CD8-positive, alpha-beta memory T cell (primary cell): ENCODE measurements around the gene CXorf58. TPM values are rescaled to one million over a fixed set of nuclear protein-coding genes. Genes with fewer than 3 reads are reported as not detected.

Experiments
- CTCF ChIA-PET: fragments of 350-600 bp; sonication (Branson Sonifier 250); formaldehyde crosslinking; loops from one replicate; lab custom pipeline; 2021; ENCODE audit warnings: antibody characterized with exemption; lab: Charles Lee
- POLR2A ChIA-PET: fragments of 350-600 bp; sonication (Branson Sonifier 250); formaldehyde crosslinking; loops from one replicate; lab custom pipeline; 2021; ENCODE audit warnings: antibody characterized with exemption; lab: Charles Lee
- DNase-seq, 5 donors: peaks; one replicate each; pipeline versions ENCODE4 v3.0.0 to v3.0.0-alpha.2; 2020 to 2022; ENCODE audit warnings: mixed read lengths in 1 of 5
- H3K27ac ChIP-seq: one replicate; pipeline ENCODE4 v1.7.0; 2013; ENCODE audit warnings: low read depth, mild to moderate bottlenecking, low read length, moderate library complexity
- H3K27me3 ChIP-seq: 2 replicates; pipeline ENCODE4 v1.7.0; 2013; ENCODE audit warnings: low read length, mild to moderate bottlenecking; ENCODE audit not compliant: insufficient read depth, poor library complexity, severe bottlenecking
- H3K36me3 ChIP-seq: 2 replicates; pipeline ENCODE4 v1.7.0; 2013; ENCODE audit warnings: mild to moderate bottlenecking, low read length, moderate library complexity; ENCODE audit not compliant: insufficient read depth
- H3K4me1 ChIP-seq: 2 replicates; pipeline ENCODE4 v1.7.0; 2013; ENCODE audit warnings: mild to moderate bottlenecking, low read length, moderate library complexity; ENCODE audit not compliant: insufficient read depth
- H3K4me3 ChIP-seq: 2 replicates; pipeline ENCODE4 v1.7.0; 2013; ENCODE audit warnings: mild to moderate bottlenecking, low read length
- H3K9me3 ChIP-seq: 2 replicates; pipeline ENCODE4 v1.7.0; 2013; ENCODE audit warnings: mild to moderate bottlenecking, low read length
- H3K27ac Mint-ChIP-seq, 8 donors: one replicate each; pipeline ENCODE4 v1.8.0; 2020 to 2021; ENCODE audit warnings: mixed read lengths in 8 of 8, mild to moderate bottlenecking in 6 of 8, inconsistent platforms in 3 of 8, moderate library complexity in 3 of 8
- H3K27me3 Mint-ChIP-seq, 2 donors: one replicate each; pipeline ENCODE4 v1.8.0; 2020 to 2021; ENCODE audit warnings: mixed read lengths in 2 of 2, mild to moderate bottlenecking in 1 of 2, moderate library complexity in 1 of 2
- H3K36me3 Mint-ChIP-seq, 3 donors: one replicate each; pipeline ENCODE4 v1.8.0; 2020 to 2021; ENCODE audit warnings: mixed read lengths in 3 of 3, inconsistent platforms in 1 of 3, mild to moderate bottlenecking in 1 of 3
- H3K4me1 Mint-ChIP-seq, 3 donors: one replicate each; pipeline ENCODE4 v1.8.0; 2020 to 2021; ENCODE audit warnings: mixed read lengths in 3 of 3, inconsistent platforms in 1 of 3, mild to moderate bottlenecking in 1 of 3
- H3K4me3 Mint-ChIP-seq, 7 donors: one replicate each; pipeline ENCODE4 v1.8.0; 2020 to 2021; ENCODE audit warnings: mixed read lengths in 7 of 7, mild to moderate bottlenecking in 6 of 7, moderate library complexity in 4 of 7, inconsistent platforms in 2 of 7
- H3K9me3 Mint-ChIP-seq, 5 donors: one replicate each; pipeline ENCODE4 v1.8.0; 2020 to 2022; ENCODE audit warnings: mixed read lengths in 5 of 5, mild to moderate bottlenecking in 3 of 5, moderate library complexity in 2 of 5, inconsistent platforms in 1 of 5
- polyA plus RNA-seq: library from polyadenylated mRNA; unstranded; fragments of 300-500 nt; fragmentation: Illumina TruSeq; gene quantifications from one replicate; pipeline ENCODE4 v1.2.3, GENCODE V29; 2021
- total RNA-seq, 2 experiments: library from RNA; stranded (reverse); gene quantifications; one replicate each; pipeline ENCODE4 v1.2.3, GENCODE V29; 2021

Gene CXorf58
- total and polyA plus RNA-seq, 3 experiments from 2014 or later = 0.11 to 0.23 TPM; not detected in 1

DNA sequence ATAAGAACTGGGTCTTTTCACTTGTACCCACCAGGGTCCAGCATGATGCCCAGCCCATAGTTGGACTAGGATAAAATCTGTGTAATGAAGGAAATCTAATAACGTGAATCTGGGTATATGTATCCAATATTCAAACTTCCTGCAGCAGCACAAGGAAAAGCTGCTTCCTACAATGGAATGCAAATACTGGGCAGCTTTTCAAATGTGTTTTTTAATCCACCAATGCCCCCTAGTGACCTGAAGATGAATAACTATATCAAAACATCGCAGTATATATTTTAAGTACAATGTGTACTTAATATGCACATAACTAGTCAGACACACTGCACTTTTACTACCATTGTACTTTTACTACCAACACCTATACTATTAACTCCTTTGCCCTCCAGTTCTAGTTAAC, 5.4 kb upstream of the CXorf58 start:
- H3K27ac ChIP-seq = no peak overlapping the region
- CTCF ChIA-PET = interaction anchor here (0.8 to 3.3 kb wide), 25 partner anchors 9 to 1823 kb away, joined by 3 to 41 read pairs (median 5); partner anchors contain the start of genes ACOT9, EIF2S3 and SAT1
- H3K4me1 Mint-ChIP-seq = peaks cover 0 to 4% (median 0%) of the 10 kb centered on the region in 3 donors
- no peaks in the 10 kb centered on the region for H3K9me3 ChIP-seq
- H3K36me3 ChIP-seq = no peaks in the 10 kb centered on the region
- peak in 2 of 5 donors; percentile 27 to 28 for DNase-seq
- H3K4me1 ChIP-seq = no peaks in the 10 kb centered on the region
- H3K27me3 Mint-ChIP-seq = peaks cover 0 to 3% of the 10 kb centered on the region in 2 donors
- H3K36me3 Mint-ChIP-seq = no peaks in the 10 kb centered on the region
- no peak overlapping the region for H3K4me3 Mint-ChIP-seq
- POLR2A ChIA-PET = interaction anchor here (1.5 kb wide), 1 partner anchor 120 kb away, joined by 6 read pairs; the partner anchor contains the start of gene SAT1
- H3K9me3 Mint-ChIP-seq = no peaks in the 10 kb centered on the region
- no peak overlapping the region for H3K27ac Mint-ChIP-seq
- H3K27me3 ChIP-seq = no peaks in the 10 kb centered on the region
- no peak overlapping the region for H3K4me3 ChIP-seq

DNA sequence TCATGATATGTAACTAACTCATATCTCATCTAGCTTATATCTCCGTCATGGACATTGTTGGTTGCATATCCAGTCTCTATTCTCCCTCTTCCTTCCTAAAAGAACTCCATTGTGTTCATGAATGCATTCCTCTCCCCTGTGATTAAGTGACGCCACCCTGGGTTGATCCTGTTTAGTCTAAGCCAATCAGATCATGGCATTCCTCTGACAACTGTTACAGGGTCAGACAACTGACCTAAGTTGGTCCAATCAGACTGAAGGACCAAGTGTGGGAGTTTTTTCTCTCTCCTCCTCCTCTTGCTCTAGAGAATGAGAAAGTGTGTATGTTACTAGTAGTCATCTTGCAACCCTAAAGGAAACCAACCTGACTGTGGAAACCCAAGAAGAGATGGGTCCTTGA, 3.7 kb upstream of the CXorf58 start:
- POLR2A ChIA-PET = no interaction called here
- Histone ChIP-seq H3K4me1 (peaks cover 10% of the 10 kb centered on the region), H3K9me3 (no peaks in the 10 kb centered on the region), H3K27ac (no peak overlapping the region), H3K36me3 (no peaks in the 10 kb centered on the region), H3K27me3 (no peaks in the 10 kb centered on the region), H3K4me3 (no peak overlapping the region)
- CTCF ChIA-PET = interaction anchor here (0.7 to 3.3 kb wide), 3 partner anchors 82 to 209 kb away, joined by 3 to 41 read pairs (median 23); partner anchors contain the start of gene EIF2S3
- no peak for DNase-seq
- Mint-ChIP-seq H3K4me3 (no peak overlapping the region), H3K9me3 (no peaks in the 10 kb centered on the region), H3K4me1 (peaks cover 8 to 15% (median 10%) of the 10 kb centered on the region in 3 donors), H3K27ac (no peak overlapping the region), H3K36me3 (no peaks in the 10 kb centered on the region), H3K27me3 (peaks cover 0 to 3% of the 10 kb centered on the region in 2 donors)

DNA sequence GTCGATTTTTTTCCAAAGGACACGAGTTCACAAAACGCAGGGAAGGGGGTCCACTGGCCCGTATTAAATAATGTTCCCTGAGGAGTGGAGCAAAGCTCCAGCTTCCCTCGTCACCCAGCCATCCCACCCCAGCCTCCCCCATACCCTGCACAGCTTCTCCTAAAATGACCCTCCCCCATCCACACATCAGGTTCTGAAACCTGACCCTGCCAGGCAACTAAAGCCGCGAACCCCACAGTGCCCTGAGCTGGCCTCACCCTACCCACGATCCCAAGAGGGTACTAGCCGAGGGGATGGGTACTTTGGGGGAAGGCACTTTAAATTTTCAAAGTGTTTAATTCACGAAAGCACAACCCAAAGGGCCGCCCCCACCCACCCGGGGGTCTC, 702 bp upstream of the CXorf58 start:
- H3K4me3 Mint-ChIP-seq = peak overlapping the region; percentile 80 to 91 (median 83)
- no peaks in the 10 kb centered on the region for H3K36me3 ChIP-seq
- H3K4me3 ChIP-seq = peak overlapping the region; percentile 50
- H3K9me3 Mint-ChIP-seq = no peaks in the 10 kb centered on the region
- H3K27me3 ChIP-seq = no peaks in the 10 kb centered on the region
- ChIA-PET CTCF (interaction anchor here (1.1 to 4.5 kb wide), 8 partner anchors 10 to 334 kb away, joined by 3 to 47 read pairs (median 4); partner anchors contain the start of genes EIF2S3 and SAT1), POLR2A (interaction anchor here (0.6 to 3.6 kb wide), 7 partner anchors 33 to 241 kb away, joined by 3 to 18 read pairs (median 5); partner anchors contain the start of genes ACOT9, EIF2S3 and SAT1)
- peaks cover 0 to 3% of the 10 kb centered on the region in 2 donors for H3K27me3 Mint-ChIP-seq
- peaks cover 8 to 15% (median 10%) of the 10 kb centered on the region in 3 donors for H3K4me1 Mint-ChIP-seq
- H3K4me1 ChIP-seq = peaks cover 10% of the 10 kb centered on the region
- peak overlapping the region; percentile 63 to 97 (median 88) for H3K27ac Mint-ChIP-seq
- H3K36me3 Mint-ChIP-seq = no peaks in the 10 kb centered on the region
- peak overlapping the region; percentile 87 for H3K27ac ChIP-seq
- H3K9me3 ChIP-seq = no peaks in the 10 kb centered on the region
- no peak for DNase-seq

DNA sequence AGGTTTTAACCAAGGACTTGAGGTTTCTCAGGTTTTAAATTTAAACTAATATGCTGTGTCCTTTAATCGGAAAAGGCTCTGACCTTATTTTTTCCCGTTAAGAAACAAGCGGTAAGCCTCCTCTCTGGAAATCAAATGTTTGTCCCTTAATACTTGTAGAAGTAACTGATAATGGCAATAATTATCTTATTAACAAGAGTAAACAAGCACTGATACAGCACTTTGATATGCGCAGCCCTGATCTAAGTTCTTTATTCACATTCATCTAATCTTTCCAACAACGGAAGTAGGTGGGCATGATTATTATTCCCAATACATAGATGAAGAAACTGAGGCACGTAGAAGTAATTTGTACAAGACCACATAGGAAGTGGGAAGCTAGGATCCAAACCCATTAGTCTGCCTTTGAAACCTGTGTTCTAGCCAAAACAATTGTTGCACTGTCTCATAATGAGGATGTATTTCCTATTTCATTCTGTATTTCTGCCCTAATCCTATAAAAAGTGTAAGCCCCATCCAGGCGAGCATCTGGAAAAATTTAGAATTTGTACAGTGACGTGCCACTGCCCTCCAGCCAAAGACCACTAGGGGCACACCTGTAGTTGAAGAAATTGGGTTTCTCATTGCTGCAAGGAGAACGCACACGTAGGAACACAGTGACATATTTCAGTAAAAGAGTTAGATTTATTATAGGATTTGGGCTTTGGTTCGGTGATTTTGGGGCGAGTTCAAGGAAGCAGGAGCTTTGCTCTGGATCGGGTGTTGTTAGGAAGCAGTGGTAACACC, 606 bp downstream of the CXorf58 start:
- Mint-ChIP-seq H3K4me1 (peaks cover 8 to 15% (median 10%) of the 10 kb centered on the region in 3 donors), H3K27me3 (peaks cover 0 to 3% of the 10 kb centered on the region in 2 donors), H3K4me3 (peak overlapping the region; percentile 49 to 91 (median 80)), H3K9me3 (no peaks in the 10 kb centered on the region), H3K36me3 (no peaks in the 10 kb centered on the region), H3K27ac (peak overlapping the region; percentile 72 to 97 (median 88))
- DNase-seq = no peak
- ChIA-PET CTCF (interaction anchor here (0.8 to 4.5 kb wide), 5 partner anchors 35 to 334 kb away, joined by 3 to 47 read pairs (median 5); partner anchors contain the start of genes EIF2S3 and SAT1), POLR2A (interaction anchor here (0.5 to 3.6 kb wide), 6 partner anchors 32 to 166 kb away, joined by 3 to 18 read pairs (median 8); partner anchors contain the start of genes ACOT9, EIF2S3 and SAT1)
- Histone ChIP-seq H3K27me3 (no peaks in the 10 kb centered on the region), H3K27ac (peak overlapping the region; percentile 87), H3K4me3 (peak overlapping the region; percentile 43), H3K9me3 (no peaks in the 10 kb centered on the region), H3K4me1 (peaks cover 10% of the 10 kb centered on the region), H3K36me3 (no peaks in the 10 kb centered on the region)

DNA sequence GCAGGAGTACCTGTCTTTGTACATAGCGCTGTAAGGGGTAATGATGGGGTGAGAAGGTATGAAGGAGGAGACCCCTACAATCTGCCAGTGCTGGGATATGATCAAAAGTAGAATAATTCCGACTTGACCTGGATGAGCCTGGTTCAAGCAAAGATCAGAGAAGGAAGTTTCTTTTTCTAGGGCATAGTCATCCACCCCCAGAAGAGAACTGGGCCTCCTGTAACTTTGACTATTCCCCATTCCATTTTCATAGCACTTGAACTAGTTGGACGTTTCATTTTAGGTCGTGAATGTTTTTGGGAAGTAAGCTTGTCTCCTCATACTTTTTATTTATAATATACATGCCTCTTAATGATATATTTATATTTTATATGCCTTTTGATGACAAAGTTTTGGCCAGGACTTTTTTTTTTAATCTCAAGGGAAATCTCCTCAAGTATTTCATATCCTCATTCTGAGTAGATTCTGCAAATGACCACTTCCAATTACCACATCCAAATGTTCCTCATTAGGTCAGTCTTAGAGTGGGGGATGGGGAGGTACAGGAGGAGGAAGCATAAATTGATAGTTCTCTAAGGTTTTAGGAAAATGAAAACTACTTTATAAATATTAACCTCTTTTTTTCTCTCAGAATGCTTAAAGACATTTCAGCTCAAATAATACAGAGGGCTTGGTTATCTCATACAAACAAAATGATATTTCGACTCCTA, 3.5 kb downstream of the CXorf58 start:
- H3K4me3 ChIP-seq = no peak overlapping the region
- H3K27me3 ChIP-seq = no peaks in the 10 kb centered on the region
- Mint-ChIP-seq H3K4me1 (peaks cover 8 to 14% (median 10%) of the 10 kb centered on the region in 3 donors), H3K27me3 (no peaks in the 10 kb centered on the region), H3K36me3 (no peaks in the 10 kb centered on the region), H3K4me3 (no peak overlapping the region), H3K27ac (no peak overlapping the region), H3K9me3 (no peaks in the 10 kb centered on the region)
- no peak overlapping the region for H3K27ac ChIP-seq
- ChIA-PET POLR2A (interaction anchor here (0.7 kb wide), 1 partner anchor 130 kb away, joined by 3 read pairs; no protein-coding TSS in a partner anchor), CTCF (interaction anchor here (0.5 to 1.2 kb wide), 2 partner anchors 9 to 143 kb away, joined by 3 read pairs; no protein-coding TSS in a partner anchor)
- H3K4me1 ChIP-seq = peaks cover 10% of the 10 kb centered on the region
- no peaks in the 10 kb centered on the region for H3K36me3 ChIP-seq
- H3K9me3 ChIP-seq = no peaks in the 10 kb centered on the region
- no peak for DNase-seq

DNA sequence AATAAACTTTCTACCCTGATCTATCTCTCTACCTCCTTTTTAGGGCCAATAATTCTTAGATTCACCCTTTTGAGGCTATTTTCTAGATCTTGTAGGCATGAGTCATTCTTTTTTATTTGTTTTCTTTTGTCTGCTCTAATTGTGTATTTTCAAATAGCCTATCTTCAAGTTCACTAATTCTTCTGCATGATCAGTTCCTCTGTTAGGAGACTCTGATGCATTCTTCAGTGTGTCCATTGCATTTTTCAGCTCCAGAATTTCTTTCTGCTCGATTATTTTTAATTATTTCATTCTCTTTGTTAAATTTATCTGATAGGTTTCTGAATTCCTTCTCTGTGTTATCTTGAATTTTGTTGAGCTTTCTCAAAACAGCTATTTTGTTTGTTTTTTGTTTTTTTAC, 11.3 kb downstream of the CXorf58 start:
- H3K36me3 Mint-ChIP-seq = peaks cover 0 to 5% (median 0%) of the 10 kb centered on the region in 3 donors
- POLR2A ChIA-PET = no interaction called here
- CTCF ChIA-PET = no interaction called here
- no peaks in the 10 kb centered on the region for H3K4me1 ChIP-seq
- no peak overlapping the region for H3K4me3 ChIP-seq
- no peaks in the 10 kb centered on the region for H3K36me3 ChIP-seq
- H3K4me1 Mint-ChIP-seq = peaks cover 0 to 5% (median 0%) of the 10 kb centered on the region in 3 donors
- peaks cover 0 to 6% (median 0%) of the 10 kb centered on the region in 5 donors for H3K9me3 Mint-ChIP-seq
- H3K27ac Mint-ChIP-seq = no peak overlapping the region
- H3K27me3 ChIP-seq = no peaks in the 10 kb centered on the region
- DNase-seq = no peak
- no peaks in the 10 kb centered on the region for H3K9me3 ChIP-seq
- H3K27ac ChIP-seq = no peak overlapping the region
- H3K27me3 Mint-ChIP-seq = peaks cover 0 to 3% of the 10 kb centered on the region in 2 donors
- H3K4me3 Mint-ChIP-seq = no peak overlapping the region

DNA sequence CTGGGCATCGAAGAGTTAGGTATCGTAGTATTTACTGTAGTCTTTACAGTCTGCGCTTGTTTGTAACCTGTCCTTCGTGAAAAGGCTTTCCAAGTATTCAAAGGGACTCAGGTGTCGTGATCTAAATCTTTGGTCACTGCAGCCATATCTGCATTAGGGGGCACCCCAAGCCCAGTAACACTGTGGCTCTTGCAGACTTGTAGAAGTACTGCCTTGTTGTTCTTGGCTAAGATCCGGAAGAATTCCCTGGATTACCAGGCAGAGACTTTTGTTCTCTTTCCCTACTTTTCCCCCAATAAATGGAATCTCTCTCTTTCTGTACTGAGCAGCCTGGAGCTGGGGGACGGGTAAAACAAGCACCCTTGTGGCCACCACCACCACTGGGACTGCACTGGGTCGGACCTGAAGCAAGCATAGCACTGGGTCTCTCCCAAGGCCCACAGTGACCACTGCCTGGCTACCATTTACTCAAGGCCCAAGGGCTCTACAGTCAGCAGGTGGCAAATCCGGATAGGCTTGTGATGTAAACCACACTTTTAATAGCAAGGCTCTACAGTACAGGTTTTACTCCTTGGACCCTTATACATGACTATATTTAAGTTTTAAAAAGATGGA, 12.0 kb downstream of the CXorf58 start:
- ChIA-PET POLR2A (no interaction called here), CTCF (no interaction called here)
- Mint-ChIP-seq H3K9me3 (peaks cover 0 to 6% (median 0%) of the 10 kb centered on the region in 5 donors), H3K27me3 (peaks cover 0 to 3% of the 10 kb centered on the region in 2 donors), H3K36me3 (peaks cover 0 to 5% (median 0%) of the 10 kb centered on the region in 3 donors), H3K4me1 (peaks cover 0 to 5% (median 0%) of the 10 kb centered on the region in 3 donors), H3K4me3 (no peak overlapping the region), H3K27ac (no peak overlapping the region)
- Histone ChIP-seq H3K27ac (no peak overlapping the region), H3K4me3 (no peak overlapping the region), H3K27me3 (no peaks in the 10 kb centered on the region), H3K9me3 (no peaks in the 10 kb centered on the region), H3K36me3 (no peaks in the 10 kb centered on the region), H3K4me1 (no peaks in the 10 kb centered on the region)
- DNase-seq = no peak
